Kidney (tissue), 14 donors: Measurements from ENCODE around the gene COQ9. TPM values are rescaled to one million over a fixed set of nuclear protein-coding genes. Genes with fewer than 3 reads are reported as not detected.

Experiments
- DNase-seq, 5 donors: peaks; one replicate each; pipeline ENCODE4 v3.0.0-alpha.2; 2013 to 2020
- FAIRE-seq: peaks from 2 replicates; lab custom pipeline; 2012; peaks lifted over from hg19 to GRCh38; lab: Jason Lieb, UNC
- H3K27ac ChIP-seq, 2 donors: one replicate each; pipeline ENCODE4 v1.7.0; 2013; ENCODE audit warnings: low read depth in 2 of 2, low read length in 2 of 2, inconsistent platforms in 1 of 2
- H3K27me3 ChIP-seq: one replicate; pipeline ENCODE4 v1.7.1; 2013; ENCODE audit warnings: low read length, inconsistent platforms; ENCODE audit not compliant: control insufficient read depth, insufficient read depth
- H3K36me3 ChIP-seq, 3 donors: one replicate each; pipeline versions ENCODE4 v1.7.0 to v1.7.1; 2013; ENCODE audit warnings: low read length in 3 of 3, control low read depth in 1 of 3, inconsistent platforms in 1 of 3; ENCODE audit not compliant: insufficient read depth in 3 of 3, control insufficient read depth in 2 of 3
- H3K4me1 ChIP-seq, 3 donors: one replicate each; pipeline versions ENCODE4 v1.7.0 to v1.7.1; 2013; ENCODE audit warnings: low read length in 3 of 3, inconsistent platforms in 1 of 3, low read depth in 1 of 3; ENCODE audit not compliant: control insufficient read depth in 2 of 3, insufficient read depth in 2 of 3
- H3K4me3 ChIP-seq, 3 donors: one replicate each; pipeline versions ENCODE4 v1.7.0 to v1.8.1; 2013; ENCODE audit warnings: low read length in 3 of 3, control low read depth in 1 of 3, inconsistent platforms in 1 of 3
- H3K9ac ChIP-seq, 3 donors: one replicate each; pipeline versions ENCODE4 v1.7.0 to v1.7.1; 2013; ENCODE audit warnings: low read length in 3 of 3, control low read depth in 1 of 3, inconsistent platforms in 1 of 3
- H3K9me3 ChIP-seq, 3 donors: one replicate each; pipeline versions ENCODE4 v1.7.0 to v1.7.1; 2013; ENCODE audit warnings: low read length in 3 of 3, control low read depth in 1 of 3, inconsistent platforms in 1 of 3; ENCODE audit not compliant: control insufficient read depth in 2 of 3, insufficient read depth in 1 of 3
- intact Hi-C: fragments of 100-400 bp; cut with DNase I; formaldehyde crosslinking; loops from one replicate; pipeline ENCODE4 v1.11.1; 2022
- polyA plus RNA-seq: library from polyadenylated mRNA; stranded (reverse); fragments of 350-450 nt; fragmentation: Illumina TruSeq; extraction: RNeasy Lipid Tissue Mini Kit (QIAGEN cat#74804); gene quantifications from one replicate; pipeline ENCODE4 v1.2.3, GENCODE V29; 2014; ENCODE audit warnings: low read depth, low replicate concordance; ENCODE audit not compliant: insufficient read depth
- total RNA-seq: library from RNA; stranded (reverse); fragmentation: NEBNext Ultra II Directional; extraction: Animal tissue kit (Norgen Biotek cat#: 25700); gene quantifications from one replicate; pipeline ENCODE4 v1.2.1, GENCODE V29; 2021
- TF ChIP-seq, protein P1 (sequence below): IDR thresholded peaks from 3 replicates; pipeline ENCODE4 v1.5.1; 2012; ENCODE audit warnings: mild to moderate bottlenecking, moderate library complexity, borderline replicate concordance; ENCODE audit not compliant: insufficient read depth; ENCODE audit errors: extremely low read depth
- donor health status: control.
- donor health status: control.
- donor health status: control.
- donor health status: control.
- donor health status: control.
- donor health status: DM: yes; HTN: yes; CAD: no.
- donor health status: Normal renal cell carcinoma (clear cell type).

Gene COQ9
- total and polyA plus RNA-seq, 2 donors from 2014 or later, result 78.0 to 200 TPM

DNA sequence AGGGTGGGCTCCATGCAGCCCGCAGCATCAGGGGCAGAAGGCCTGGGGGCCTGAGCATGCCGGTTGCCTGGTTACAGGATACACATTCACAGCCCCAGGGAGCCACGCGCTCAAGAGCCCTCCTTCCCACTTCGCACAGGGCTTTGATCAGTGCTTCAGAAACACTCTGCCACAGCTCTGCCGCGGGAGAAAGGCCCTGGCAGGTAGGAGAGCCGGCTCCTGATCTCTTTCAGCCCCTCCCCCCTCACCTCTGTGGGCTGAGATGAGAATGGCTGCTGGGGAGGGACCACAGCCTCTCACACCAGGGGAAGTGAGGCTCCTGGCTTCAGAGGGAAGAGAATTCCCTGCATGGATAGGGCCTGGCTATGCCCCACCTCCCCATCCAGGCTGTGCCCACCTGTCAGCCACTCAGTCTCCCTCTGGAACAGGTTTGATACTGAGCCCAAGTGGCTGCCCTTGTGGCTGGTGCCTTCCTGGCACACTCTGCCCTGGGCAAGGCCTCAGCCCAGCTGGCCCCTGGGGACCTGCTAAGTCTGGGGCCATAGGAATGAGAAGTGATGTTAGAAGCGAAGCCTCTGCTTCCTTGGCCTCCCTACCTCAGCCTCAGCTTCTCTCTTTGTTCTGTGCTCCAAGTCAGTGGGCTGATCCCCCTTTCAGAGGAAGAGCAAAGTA, 30.4 kb downstream of the COQ9 start:
- TF ChIP-seq, protein P1, sequence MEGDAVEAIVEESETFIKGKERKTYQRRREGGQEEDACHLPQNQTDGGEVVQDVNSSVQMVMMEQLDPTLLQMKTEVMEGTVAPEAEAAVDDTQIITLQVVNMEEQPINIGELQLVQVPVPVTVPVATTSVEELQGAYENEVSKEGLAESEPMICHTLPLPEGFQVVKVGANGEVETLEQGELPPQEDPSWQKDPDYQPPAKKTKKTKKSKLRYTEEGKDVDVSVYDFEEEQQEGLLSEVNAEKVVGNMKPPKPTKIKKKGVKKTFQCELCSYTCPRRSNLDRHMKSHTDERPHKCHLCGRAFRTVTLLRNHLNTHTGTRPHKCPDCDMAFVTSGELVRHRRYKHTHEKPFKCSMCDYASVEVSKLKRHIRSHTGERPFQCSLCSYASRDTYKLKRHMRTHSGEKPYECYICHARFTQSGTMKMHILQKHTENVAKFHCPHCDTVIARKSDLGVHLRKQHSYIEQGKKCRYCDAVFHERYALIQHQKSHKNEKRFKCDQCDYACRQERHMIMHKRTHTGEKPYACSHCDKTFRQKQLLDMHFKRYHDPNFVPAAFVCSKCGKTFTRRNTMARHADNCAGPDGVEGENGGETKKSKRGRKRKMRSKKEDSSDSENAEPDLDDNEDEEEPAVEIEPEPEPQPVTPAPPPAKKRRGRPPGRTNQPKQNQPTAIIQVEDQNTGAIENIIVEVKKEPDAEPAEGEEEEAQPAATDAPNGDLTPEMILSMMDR, result no peak
- no peak for FAIRE-seq
- Histone ChIP-seq H3K9me3 (no peaks in the 10 kb centered on the region), H3K4me1 (peaks cover 0 to 54% (median 39%) of the 10 kb centered on the region in 3 donors), H3K9ac (no peak overlapping the region), H3K27me3 (no peaks in the 10 kb centered on the region), H3K27ac (no peak overlapping the region), H3K4me3 (no peak overlapping the region), H3K36me3 (peaks cover 0 to 24% (median 20%) of the 10 kb centered on the region in 3 donors)
- intact Hi-C loops, result no loop called here
- peak in 2 of 5 donors; percentile 20 to 52 for DNase-seq

DNA sequence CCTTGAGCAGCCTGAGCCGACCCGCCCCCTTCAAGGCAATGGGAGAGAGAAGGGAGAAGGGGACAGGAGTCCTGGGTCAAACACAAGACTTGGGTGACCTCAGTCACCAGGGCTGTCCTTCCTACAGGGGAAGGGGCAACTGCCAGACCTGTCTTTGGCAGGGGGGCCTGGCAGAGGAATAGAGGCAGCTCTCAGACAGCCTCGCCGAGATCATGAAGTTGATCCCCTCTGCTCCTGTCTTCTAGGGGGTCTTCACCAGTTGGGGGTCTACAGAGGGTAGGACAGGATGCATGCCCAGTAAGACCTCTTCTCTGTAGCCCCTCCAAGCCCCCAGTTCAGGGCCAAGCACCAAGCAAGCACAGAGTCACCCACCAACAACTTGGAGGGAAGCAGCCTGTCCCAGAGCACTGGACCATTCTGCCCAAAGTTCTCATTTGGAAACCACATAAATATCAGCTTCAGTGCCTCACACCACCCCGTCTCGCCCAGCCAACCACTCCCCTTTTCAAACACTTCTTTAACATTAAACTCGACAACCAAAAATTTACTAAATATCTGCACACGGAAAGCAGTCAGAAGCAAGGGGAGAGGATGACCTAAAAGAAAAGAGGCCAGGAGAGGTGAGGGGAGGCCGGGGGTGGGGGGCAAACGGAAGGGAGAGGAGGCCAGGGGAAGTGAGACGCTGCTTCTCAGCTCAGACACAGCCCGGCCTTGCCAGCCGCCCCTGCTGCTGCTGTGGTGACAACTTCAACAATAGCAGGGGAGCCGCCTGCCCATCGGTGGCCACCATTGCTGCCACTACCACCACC, 31.3 kb downstream of the COQ9 start:
- intact Hi-C loops, result no loop called here
- peak overlapping the region in 1 of 2 donors; percentile 68 for H3K27ac ChIP-seq
- peak overlapping the region; percentile 68 to 72 (median 70) for H3K4me3 ChIP-seq
- TF ChIP-seq, protein P1, result no peak
- H3K9me3 ChIP-seq, result no peaks in the 10 kb centered on the region
- DNase-seq (peak in 1 of 5 donors; percentile 58), FAIRE-seq (no peak)
- H3K27me3 ChIP-seq, result no peaks in the 10 kb centered on the region
- peaks cover 0 to 15% (median 14%) of the 10 kb centered on the region in 3 donors for H3K36me3 ChIP-seq
- peaks cover 0 to 48% (median 39%) of the 10 kb centered on the region in 3 donors for H3K4me1 ChIP-seq
- H3K9ac ChIP-seq, result peak overlapping the region in 1 of 3 donors; percentile 51

DNA sequence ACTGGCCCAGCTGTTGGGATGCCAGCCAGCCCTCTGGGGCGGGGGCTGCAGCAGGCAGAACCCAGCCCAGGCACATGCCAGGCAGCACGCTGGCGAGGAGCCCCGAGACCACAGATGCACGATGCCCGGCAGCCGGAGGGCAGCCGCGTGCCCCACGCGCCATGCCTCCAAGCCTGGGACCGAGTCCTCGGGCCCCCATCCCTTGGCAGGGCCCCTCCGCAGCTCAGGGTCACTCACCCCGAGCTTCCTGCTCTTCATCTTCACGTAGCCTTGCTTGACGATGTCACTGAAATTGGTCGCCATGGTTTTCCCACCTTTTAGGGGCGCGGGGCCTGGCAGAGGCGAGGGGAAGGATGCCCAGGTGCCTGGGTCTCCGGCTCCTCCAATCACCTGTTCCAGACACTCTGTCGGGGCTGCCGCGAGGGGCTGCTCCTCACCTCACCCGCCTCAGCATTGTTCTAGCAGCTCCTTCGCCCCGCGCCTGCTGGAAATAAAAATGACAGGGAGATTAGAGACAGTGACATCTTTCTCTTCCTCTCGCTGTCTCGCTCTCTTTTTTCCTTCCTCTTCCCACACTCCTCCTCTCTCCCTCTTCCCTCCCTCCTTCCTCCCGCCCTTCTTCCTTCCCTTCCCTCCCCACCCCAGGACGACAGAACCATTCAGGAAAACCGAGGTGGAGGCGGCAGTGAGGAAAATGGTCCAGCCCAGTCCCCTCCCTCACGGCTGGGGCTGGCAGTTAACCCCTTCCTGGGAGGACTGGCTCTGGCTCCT, 32.1 kb downstream of the COQ9 start:
- Histone ChIP-seq H3K9ac (peak overlapping the region; percentile 36 to 55 (median 39)), H3K27me3 (no peaks in the 10 kb centered on the region), H3K9me3 (no peaks in the 10 kb centered on the region), H3K27ac (peak overlapping the region; percentile 68 to 71), H3K4me3 (peak overlapping the region; percentile 68 to 72 (median 70)), H3K4me1 (peaks cover 0 to 52% (median 40%) of the 10 kb centered on the region in 3 donors), H3K36me3 (peaks cover 0 to 7% (median 7%) of the 10 kb centered on the region in 3 donors)
- FAIRE-seq (no peak), DNase-seq (peak in 4 of 5 donors; percentile 65 to 87 (median 76))
- intact Hi-C loops, result no loop called here
- TF ChIP-seq, protein P1, result no peak
